GM10248 (cell line): ENCODE measurements around the gene DUSP1.

Experiments used
- CTCF ChIA-PET: fragments of 300-600 bp; sonication (Branson Sonifier 250); formaldehyde crosslinking; extraction: SDS; loops from one replicate; lab custom pipeline; 2021; ENCODE audit warnings: antibody characterized with exemption; lab: Yijun Ruan, JAX
- POLR2A ChIA-PET: fragments of 350-650 bp; sonication (Branson Sonifier 250); formaldehyde crosslinking; extraction: SDS; loops from one replicate; lab custom pipeline; 2020; ENCODE audit warnings: antibody characterized with exemption; lab: Yijun Ruan, JAX
- DNase-seq: peaks from one replicate; pipeline ENCODE4 v3.0.0; 2012; ENCODE audit errors: extremely low spot score
- CTCF ChIP-seq: IDR thresholded peaks from 2 replicates; pipeline ENCODE4 v1.5.1; 2012; ENCODE audit warnings: mild to moderate bottlenecking, low read depth; ENCODE audit errors: extremely low read depth, missing control alignments, control extremely low read depth

Gene DUSP1

GRCh38 chr5:172725785-172726184 is 45.2 kb downstream of the DUSP1 start:
- POLR2A ChIA-PET, result no interaction called here

GRCh38 chr5:172725273-172725672 is 45.7 kb downstream of the DUSP1 start:
- TF ChIP-seq CTCF, result no peak
- no peak for DNase-seq
- POLR2A ChIA-PET, result no interaction called here
- CTCF ChIA-PET, result interaction anchor here (0.7 to 3.5 kb wide), 5 partner anchors 9 to 208 kb away, joined by 3 to 43 read pairs (median 4); no protein-coding TSS in a partner anchor

More at GRCh38 chr5:172725785-172726184, 45.2 kb downstream of the DUSP1 start:
- DNase-seq, result no peak
- TF ChIP-seq CTCF, result no peak
- CTCF ChIA-PET, result interaction anchor here (3.1 to 3.5 kb wide), 3 partner anchors 9 to 12 kb away, joined by 19 to 43 read pairs (median 25); no protein-coding TSS in a partner anchor

- ChIA-PET CTCF (interaction anchor here (0.7 to 3.5 kb wide), 8 partner anchors 8 to 209 kb away, joined by 3 to 43 read pairs (median 4); no protein-coding TSS in a partner anchor), POLR2A (no interaction called here)
- no peak for TF ChIP-seq CTCF
- no peak for DNase-seq
Measured at GRCh38 chr5:172724242-172725183, 46.5 kb downstream of the DUSP1 start.

- no peak for DNase-seq
- POLR2A ChIA-PET, result no interaction called here
- TF ChIP-seq CTCF, result no peak
- CTCF ChIA-PET, result interaction anchor here (1.3 to 3.5 kb wide), 4 partner anchors 9 to 26 kb away, joined by 3 to 43 read pairs (median 4); no protein-coding TSS in a partner anchor
Measured at GRCh38 chr5:172723508-172723907, 47.5 kb downstream of the DUSP1 start.

- TF ChIP-seq CTCF, result no peak
- ChIA-PET POLR2A (no interaction called here), CTCF (interaction anchor here (1.6 to 3.5 kb wide), 2 partner anchors 8 to 10 kb away, joined by 4 to 43 read pairs; no protein-coding TSS in a partner anchor)
- no peak for DNase-seq
Measured at GRCh38 chr5:172722327-172722815, 48.6 kb downstream of the DUSP1 start.
